Measurements from ENCODE around the gene SENP1. TPM values are rescaled to one million over a fixed set of nuclear protein-coding genes. Genes with fewer than 3 reads are reported as not detected.

The SENP1 gene
- total RNA-seq, 1 experiment from 2014 or later: 41.6 TPM

DNA sequence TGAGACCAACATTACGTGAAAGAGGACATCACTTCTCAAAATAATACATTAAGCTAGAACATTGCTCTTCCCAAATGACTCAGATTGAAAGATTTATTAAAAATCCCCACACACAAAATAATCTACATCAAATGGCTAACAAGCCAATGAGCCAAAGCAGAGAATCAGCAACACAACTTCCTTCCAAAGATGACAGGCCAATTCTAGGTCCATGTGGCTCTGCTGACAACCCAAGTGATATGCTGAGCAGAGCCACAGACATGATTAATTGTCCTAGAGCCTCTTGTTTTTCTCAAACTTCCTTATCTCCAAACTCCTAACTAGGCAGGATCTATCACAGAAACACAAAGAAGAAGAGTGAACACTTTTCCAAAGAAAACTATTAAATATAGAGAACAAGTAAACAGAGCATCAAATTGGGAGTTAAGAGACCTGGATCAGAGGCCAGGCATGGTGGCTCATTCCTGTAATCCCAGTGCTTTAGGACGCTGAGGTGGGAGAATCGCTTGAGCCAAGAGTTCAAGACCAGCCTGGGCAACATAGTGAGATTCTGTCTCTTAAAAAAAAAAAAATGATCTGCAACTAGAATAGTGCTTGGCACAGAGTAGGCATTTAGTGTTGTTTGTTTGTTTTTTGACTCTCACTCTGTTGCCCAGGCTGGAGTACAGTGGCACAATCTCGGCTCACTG lies 38.5 kb downstream of the SENP1 start:
- Histone ChIP-seq H3K4me3 (ENCODE audit: low read depth, low read length, poor library complexity, severe bottlenecking) (no peak overlapping the region), H3K9me3 (ENCODE audit: low read depth, low read length, poor library complexity, severe bottlenecking) (no peaks in the 10 kb centered on the region), H3K4me1 (ENCODE audit: insufficient read depth, low read length, poor library complexity, severe bottlenecking) (no peaks in the 10 kb centered on the region), H3K27me3 (replicated peaks; ENCODE audit: insufficient read depth, low read depth, low read length, poor library complexity) (no peaks in the 10 kb centered on the region), H3K36me3 (ENCODE audit: insufficient read depth, low read length, poor library complexity, severe bottlenecking) (peaks cover 66% of the 10 kb centered on the region), H3K27ac (ENCODE audit: low read depth, low read length, poor library complexity, severe bottlenecking) (no peak overlapping the region)
- intact Hi-C loops (cut with micrococcal nuclease; ENCODE audit: unreplicated experiment): no loop called here
- no peak for DNase-seq (ENCODE audit: low spot score)
- POLR2A ChIA-PET (ENCODE audit: low non-redundant PET): no interaction called here
- TF ChIP-seq EZH2 (IDR thresholded peaks at IDR 0.05; ENCODE audit: borderline replicate concordance, low read depth, low read length, poor library complexity, severe bottlenecking): no peak
- TF ChIP-seq, protein P1, sequence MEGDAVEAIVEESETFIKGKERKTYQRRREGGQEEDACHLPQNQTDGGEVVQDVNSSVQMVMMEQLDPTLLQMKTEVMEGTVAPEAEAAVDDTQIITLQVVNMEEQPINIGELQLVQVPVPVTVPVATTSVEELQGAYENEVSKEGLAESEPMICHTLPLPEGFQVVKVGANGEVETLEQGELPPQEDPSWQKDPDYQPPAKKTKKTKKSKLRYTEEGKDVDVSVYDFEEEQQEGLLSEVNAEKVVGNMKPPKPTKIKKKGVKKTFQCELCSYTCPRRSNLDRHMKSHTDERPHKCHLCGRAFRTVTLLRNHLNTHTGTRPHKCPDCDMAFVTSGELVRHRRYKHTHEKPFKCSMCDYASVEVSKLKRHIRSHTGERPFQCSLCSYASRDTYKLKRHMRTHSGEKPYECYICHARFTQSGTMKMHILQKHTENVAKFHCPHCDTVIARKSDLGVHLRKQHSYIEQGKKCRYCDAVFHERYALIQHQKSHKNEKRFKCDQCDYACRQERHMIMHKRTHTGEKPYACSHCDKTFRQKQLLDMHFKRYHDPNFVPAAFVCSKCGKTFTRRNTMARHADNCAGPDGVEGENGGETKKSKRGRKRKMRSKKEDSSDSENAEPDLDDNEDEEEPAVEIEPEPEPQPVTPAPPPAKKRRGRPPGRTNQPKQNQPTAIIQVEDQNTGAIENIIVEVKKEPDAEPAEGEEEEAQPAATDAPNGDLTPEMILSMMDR (conservative IDR thresholded peaks at IDR 0.05; ENCODE audit: low read depth, low read length): no peak
- BruUV-seq (replicated peaks): no TSS peak
- CTCF ChIA-PET: no interaction called here

DNA sequence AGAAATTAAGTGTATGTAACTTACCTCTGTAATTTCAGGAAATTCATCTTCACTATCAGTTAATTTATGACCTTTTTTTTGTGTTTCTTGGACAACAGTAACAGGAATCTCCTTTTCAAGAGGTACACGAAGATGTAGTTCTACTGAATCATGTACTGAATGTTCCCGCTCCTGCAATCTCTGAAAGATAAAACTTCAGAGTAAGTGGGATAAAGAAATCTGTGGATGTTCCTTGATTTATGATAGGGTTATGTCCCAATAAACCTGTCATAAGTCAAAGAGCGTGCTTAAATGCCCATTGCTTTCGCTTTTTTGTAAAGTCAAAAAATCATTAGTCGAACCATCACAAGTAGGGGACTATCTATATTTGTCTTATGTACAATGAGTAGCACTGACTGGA lies 40.8 kb downstream of the SENP1 start:
- DNase-seq (ENCODE audit: low spot score): no peak
- ChIA-PET CTCF (no interaction called here), POLR2A (ENCODE audit: low non-redundant PET) (no interaction called here)
- Histone ChIP-seq H3K9me3 (ENCODE audit: low read depth, low read length, poor library complexity, severe bottlenecking) (no peaks in the 10 kb centered on the region), H3K27ac (ENCODE audit: low read depth, low read length, poor library complexity, severe bottlenecking) (no peak overlapping the region), H3K4me1 (ENCODE audit: insufficient read depth, low read length, poor library complexity, severe bottlenecking) (no peaks in the 10 kb centered on the region), H3K27me3 (replicated peaks; ENCODE audit: insufficient read depth, low read depth, low read length, poor library complexity) (no peaks in the 10 kb centered on the region), H3K4me3 (ENCODE audit: low read depth, low read length, poor library complexity, severe bottlenecking) (no peak overlapping the region), H3K36me3 (ENCODE audit: insufficient read depth, low read length, poor library complexity, severe bottlenecking) (peaks cover 77% of the 10 kb centered on the region)
- TF ChIP-seq EZH2 (IDR thresholded peaks at IDR 0.05; ENCODE audit: borderline replicate concordance, low read depth, low read length, poor library complexity, severe bottlenecking): no peak
- intact Hi-C loops (cut with micrococcal nuclease; ENCODE audit: unreplicated experiment): no loop called here
- BruUV-seq (replicated peaks): no TSS peak

DNA sequence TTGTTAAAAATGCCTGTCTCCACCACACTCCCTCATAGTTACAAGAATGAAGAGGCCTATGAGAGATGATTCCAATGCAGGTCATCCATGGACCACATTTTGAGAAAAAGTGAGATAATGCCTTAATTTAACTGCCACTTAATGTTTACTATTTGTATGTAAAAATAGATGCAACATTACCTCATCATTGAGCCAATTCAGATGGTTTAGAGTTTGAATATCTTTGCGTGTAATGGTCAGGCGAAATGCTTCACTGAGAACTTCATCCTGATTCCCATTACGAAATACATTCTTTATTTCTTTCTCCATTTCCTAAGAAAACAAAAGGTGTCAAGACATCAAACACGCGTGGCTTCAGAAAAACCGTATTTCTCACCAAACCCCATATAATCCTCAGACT lies 42.3 kb downstream of the SENP1 start:
- no peak overlapping the region for H3K4me3 ChIP-seq (ENCODE audit: low read depth, low read length, poor library complexity, severe bottlenecking)
- no TSS peak for BruUV-seq (replicated peaks)
- peaks cover 84% of the 10 kb centered on the region for H3K36me3 ChIP-seq (ENCODE audit: insufficient read depth, low read length, poor library complexity, severe bottlenecking)
- no peak for TF ChIP-seq EZH2 (IDR thresholded peaks at IDR 0.05; ENCODE audit: borderline replicate concordance, low read depth, low read length, poor library complexity, severe bottlenecking)
- TF ChIP-seq, protein P1 (conservative IDR thresholded peaks at IDR 0.05; ENCODE audit: low read depth, low read length): no peak
- intact Hi-C loops (cut with micrococcal nuclease; ENCODE audit: unreplicated experiment): no loop called here
- POLR2A ChIA-PET (ENCODE audit: low non-redundant PET): no interaction called here
- H3K4me1 ChIP-seq (ENCODE audit: insufficient read depth, low read length, poor library complexity, severe bottlenecking): no peaks in the 10 kb centered on the region
- H3K27me3 ChIP-seq (replicated peaks; ENCODE audit: insufficient read depth, low read depth, low read length, poor library complexity): no peaks in the 10 kb centered on the region
- CTCF ChIA-PET: no interaction called here
- peaks cover 6% of the 10 kb centered on the region for H3K9me3 ChIP-seq (ENCODE audit: low read depth, low read length, poor library complexity, severe bottlenecking)
- no peak overlapping the region for H3K27ac ChIP-seq (ENCODE audit: low read depth, low read length, poor library complexity, severe bottlenecking)
- DNase-seq (ENCODE audit: low spot score): no peak
